Ectodermal cell (in vitro differentiated cells): ENCODE measurements around the gene DNAH1.

Experiments
- H3K27ac ChIP-seq: 2 replicates; pipeline ENCODE4 v1.7.0; 2013; ENCODE audit warnings: mild to moderate bottlenecking, low read depth, low read length; ENCODE audit not compliant: insufficient read depth, poor library complexity, severe bottlenecking
- H3K27me3 ChIP-seq: 2 replicates; pipeline ENCODE4 v1.7.0; 2013; ENCODE audit warnings: mild to moderate bottlenecking, low read length; ENCODE audit not compliant: insufficient read depth, control insufficient read depth, poor library complexity, severe bottlenecking
- H3K36me3 ChIP-seq: one replicate; pipeline ENCODE4 v1.7.0; 2013; ENCODE audit warnings: low read length; ENCODE audit not compliant: control insufficient read depth, insufficient read depth
- H3K4me1 ChIP-seq: one replicate; pipeline ENCODE4 v1.7.0; 2013; ENCODE audit warnings: low read length; ENCODE audit not compliant: control insufficient read depth, insufficient read depth
- H3K4me3 ChIP-seq: 2 replicates; pipeline ENCODE4 v1.7.0; 2013; ENCODE audit warnings: low read depth, low read length, control low read depth; ENCODE audit not compliant: insufficient read depth
- H3K9me3 ChIP-seq: 2 replicates; pipeline ENCODE4 v1.7.0; 2013; ENCODE audit warnings: mild to moderate bottlenecking, low read length, moderate library complexity; ENCODE audit not compliant: control insufficient read depth
- WGBS, 2 experiments: methylation state at CpG; one replicate each; pipeline ENCODE4 v1.1.7; 2013; ENCODE audit warnings: missing lambda C conversion rate in 2 of 2; 5-methylcytosine and 5-hydroxymethylcytosine counted together

DNAH1 gene

GRCh38 chr3:52444860-52445793 is 129.0 kb downstream of the DNAH1 start, which contains the start of gene SEMA3G:
SEMA3G (minus strand) TSS chr3:52445103; CDS start chr3:52445027, 76 bp downstream.
- Histone ChIP-seq H3K27me3 (no peaks in the 10 kb centered on the region), H3K27ac (no peak within 1 kb of the TSS), H3K4me1 (peaks cover 7% of the 10 kb centered on the region), H3K9me3 (no peaks in the 10 kb centered on the region), H3K36me3 (no peaks in the 10 kb centered on the region), H3K4me3 (peak within 1 kb of the TSS; percentile 26)
- 37 to 42% methylated on average over 19 of the region's 19 CpGs for WGBS, 2 experiments

DNA sequence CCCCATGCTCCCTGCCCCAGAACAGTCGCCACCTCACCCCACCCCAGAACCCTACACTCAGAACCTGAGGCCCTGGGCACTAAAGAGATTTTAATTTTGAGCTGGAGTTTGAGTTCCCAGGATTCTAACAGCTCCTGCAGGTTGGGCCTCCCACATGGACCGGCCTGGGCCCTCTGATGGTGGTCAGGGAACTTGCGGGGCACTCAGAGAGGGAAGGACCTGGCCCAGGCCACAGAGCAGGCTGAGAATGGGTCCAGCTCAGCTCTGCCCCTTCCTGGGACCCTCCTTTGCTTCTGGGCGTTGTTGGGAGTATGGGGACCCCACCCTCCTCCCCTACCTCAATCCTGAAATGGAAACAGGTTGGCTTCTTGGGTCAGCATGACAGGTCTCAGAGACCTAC is 129.9 kb downstream of the DNAH1 start:
- H3K36me3 ChIP-seq: no peaks in the 10 kb centered on the region
- 90 to 91% methylated on average over 4 of the region's 4 CpGs for WGBS, 2 experiments
- H3K4me1 ChIP-seq: peaks cover 7% of the 10 kb centered on the region
- H3K27ac ChIP-seq: no peak overlapping the region
- H3K27me3 ChIP-seq: no peaks in the 10 kb centered on the region
- no peak overlapping the region for H3K4me3 ChIP-seq
- no peaks in the 10 kb centered on the region for H3K9me3 ChIP-seq

GRCh38 chr3:52446631-52447511 is 130.8 kb downstream of the DNAH1 start:
- Histone ChIP-seq H3K27me3 (no peaks in the 10 kb centered on the region), H3K27ac (no peak overlapping the region), H3K9me3 (no peaks in the 10 kb centered on the region), H3K4me3 (no peak overlapping the region), H3K4me1 (peaks cover 9% of the 10 kb centered on the region), H3K36me3 (no peaks in the 10 kb centered on the region)
- 40 to 41% methylated on average over 13 of the region's 13 CpGs for WGBS, 2 experiments

DNA sequence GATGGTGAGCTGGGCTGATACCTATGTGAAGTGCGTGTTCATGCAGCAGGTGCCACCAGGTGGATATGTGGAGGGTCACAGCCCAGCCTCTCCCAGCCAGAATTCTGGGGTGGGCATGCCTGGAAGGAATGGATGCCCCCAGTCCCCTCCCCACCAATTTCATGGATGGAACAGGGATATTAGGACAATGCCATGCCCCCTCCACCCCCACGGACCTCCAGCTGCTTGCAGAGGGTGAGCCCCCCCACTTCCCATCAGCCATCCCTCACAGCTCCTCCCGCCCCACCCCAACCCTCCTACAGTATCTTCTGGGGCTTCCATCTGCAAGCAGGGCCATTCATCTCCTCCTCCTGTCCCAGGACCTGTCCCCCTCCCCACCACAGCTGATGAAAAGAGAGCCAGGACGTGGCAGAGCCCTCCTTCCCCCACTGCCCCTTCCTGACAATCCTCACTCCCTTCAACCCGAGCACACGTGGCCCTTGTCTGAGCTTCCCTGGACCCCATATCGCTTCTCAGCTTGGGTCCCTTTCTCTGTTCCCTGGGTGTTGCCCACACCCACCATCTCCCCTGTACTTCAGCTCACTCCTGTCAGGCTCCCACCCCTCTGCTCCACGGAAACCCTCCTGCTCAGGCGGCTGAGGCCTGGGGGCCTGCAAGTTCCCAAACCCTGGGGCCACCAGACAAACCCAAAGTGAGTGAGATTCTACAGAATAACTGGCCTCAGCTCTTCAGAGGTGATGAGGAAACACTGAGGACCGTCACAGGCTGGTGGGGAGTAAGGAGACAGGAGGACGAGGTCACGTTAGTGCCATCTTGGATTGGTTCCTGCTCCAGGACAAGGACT is 131.6 kb downstream of the DNAH1 start:
- H3K36me3 ChIP-seq: no peaks in the 10 kb centered on the region
- peaks cover 15% of the 10 kb centered on the region for H3K4me1 ChIP-seq
- no peaks in the 10 kb centered on the region for H3K9me3 ChIP-seq
- H3K27me3 ChIP-seq: no peaks in the 10 kb centered on the region
- H3K4me3 ChIP-seq: no peak overlapping the region
- no peak overlapping the region for H3K27ac ChIP-seq
- WGBS, 2 experiments: 82 to 87% methylated on average over 12 of the region's 12 CpGs
